ENCODE data around the gene CUL4A.
"Not testable (repeated sequence)": the region's sequence is repeated elsewhere in the genome, so short reads cannot be mapped to it uniquely, and the experiment has no call there.

Gene CUL4A

DNA sequence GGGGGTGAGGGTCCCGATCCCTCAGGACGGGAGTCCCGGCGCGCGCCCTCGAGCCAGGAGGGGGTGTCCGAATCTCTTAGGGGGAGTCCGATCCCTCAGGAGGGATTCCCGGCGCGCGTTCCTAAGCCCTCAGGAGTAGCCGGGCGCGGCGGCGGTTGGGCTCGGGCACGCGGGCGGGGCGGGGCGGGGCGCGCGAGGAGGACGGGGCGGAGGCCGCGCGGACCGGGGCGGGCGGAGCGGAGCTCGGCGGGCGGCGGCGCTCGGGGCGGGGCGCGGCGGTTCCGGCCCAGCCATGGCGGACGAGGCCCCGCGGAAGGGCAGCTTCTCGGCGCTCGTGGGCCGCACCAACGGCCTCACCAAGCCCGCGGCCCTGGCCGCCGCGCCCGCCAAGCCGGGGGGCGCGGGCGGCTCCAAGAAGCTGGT, at the start of gene CUL4A:
Gene CUL4A, plus strand, starts transcription at position 278 of the 423 bp plus-strand sequence. Its CDS starts 15 bp downstream, at position 293.
- peak; percentile 64 to 67 for DNase-seq

DNA sequence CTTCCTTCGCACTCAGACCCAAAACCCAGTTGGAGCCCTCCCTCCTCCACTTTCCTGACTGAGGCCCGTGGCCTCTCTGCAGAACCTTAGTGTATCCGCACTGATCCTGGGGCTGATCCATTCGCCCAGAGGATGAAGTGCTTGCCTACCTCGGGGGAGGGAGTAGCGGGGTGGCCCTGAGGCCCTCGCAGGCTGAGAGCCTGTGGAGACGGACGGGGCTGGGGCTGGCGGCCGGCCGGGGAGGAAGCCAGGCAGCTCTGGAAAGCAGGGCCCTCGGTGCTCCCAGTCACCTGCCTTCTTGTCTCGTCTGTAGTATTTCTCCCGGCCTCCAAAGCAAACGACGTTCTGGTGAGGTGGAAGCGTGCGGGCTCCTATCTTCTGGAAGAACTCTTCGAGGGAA, 49.7 kb upstream of the CUL4A start:
- DNase-seq, result no peak

DNA sequence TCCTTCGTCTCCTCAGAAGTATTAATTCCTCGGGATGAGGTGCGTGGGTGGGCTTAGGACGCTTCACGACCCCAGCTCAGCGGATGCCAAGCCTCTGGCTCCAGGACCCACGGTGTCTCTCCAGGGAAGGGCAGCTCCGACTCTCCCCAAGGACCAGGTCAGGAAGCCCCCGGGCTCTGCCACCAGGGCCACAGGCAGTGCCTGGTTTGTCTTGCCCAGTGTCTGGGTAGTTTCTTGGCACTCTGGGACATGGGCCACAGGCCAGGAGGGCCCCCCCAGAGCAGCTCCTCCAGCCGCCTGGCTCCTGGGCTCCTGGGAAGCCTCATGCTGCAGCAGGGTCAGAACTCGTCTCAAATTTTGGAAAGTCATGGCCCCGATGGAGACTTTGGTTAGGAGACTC, 48.4 kb upstream of the CUL4A start:
- DNase-seq, result no peak

DNA sequence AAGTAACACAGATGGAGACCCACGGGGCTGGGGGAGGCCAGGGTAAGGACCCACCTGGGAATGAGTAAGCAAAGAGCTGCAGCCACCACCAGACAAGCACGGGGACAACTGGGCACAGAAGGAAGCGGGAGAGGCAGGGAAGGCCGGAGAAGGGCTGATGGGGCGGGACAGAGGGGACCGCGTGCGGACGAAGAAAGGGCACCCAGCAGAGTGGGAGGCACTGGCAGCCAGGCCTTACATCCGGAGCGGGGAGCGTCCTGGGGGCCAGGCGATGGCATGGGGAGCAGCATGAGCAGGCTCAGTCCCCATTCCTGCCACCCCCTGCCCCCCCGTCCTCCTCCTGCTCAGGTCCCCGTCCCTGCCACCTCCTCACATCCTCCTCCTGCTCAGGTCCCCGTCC, 48.0 kb upstream of the CUL4A start:
- no peak for DNase-seq

DNA sequence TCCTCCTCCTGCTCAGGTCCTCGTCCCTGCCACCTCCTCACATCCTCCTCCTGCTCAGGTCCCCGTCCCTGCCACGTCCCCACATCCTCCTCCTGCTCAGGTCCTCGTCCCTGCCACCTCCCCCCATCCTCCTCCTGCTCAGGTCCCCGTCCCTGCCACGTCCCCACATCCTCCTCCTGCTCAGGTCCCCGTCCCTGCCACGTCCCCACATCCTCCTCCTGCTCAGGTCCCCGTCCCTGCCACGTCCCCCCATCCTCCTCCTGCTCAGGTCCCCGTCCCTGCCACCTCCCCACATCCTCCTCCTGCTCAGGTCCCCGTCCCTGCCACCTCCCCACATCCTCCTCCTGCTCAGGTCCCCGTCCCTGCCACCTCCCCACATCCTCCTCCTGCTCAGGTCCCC, 47.4 kb upstream of the CUL4A start:
- not testable (repeated sequence) for DNase-seq

DNA sequence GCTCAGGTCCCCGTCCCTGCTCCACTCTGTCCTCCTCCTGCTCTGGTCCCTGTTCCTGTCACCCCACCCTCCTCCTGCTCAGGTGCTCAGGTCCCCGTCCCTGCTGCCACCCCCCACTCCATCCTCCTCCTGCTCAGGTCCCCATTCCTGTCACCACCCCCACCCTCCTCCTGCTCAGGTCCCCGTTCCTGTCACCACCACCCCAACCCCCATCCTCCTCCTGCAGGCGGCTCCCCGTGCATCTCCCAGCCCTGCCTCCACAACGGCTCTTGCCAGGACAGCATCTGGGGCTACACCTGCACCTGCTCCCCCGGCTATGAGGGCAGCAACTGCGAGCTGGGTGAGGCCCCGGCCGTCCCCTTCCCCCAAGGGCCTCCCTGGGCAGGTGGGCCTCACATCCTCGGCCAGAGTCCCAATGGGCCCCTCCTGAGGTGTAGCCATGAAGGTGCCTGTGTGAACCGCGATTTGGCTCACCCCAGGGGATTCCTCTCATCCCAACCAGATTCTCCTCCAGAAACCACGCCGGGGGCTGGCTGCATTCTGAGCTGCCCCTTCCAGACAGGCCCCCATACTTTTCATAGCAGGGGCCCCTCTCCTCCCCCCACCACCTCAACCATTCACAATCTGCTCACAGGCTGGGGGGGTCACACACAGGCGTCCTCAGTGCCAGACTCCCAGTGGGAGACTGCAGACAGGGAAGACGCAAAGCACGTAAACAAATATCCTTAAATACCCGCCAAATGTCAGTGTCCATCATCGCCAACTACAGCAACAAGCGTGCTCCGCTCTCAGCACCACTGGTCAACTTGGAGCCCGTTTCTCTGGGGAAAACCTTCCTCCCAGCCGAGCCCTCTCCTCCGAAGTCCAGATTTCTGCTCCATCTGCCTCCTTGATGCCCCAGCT, 46.4 kb upstream of the CUL4A start:
- DNase-seq, result no peak

DNA sequence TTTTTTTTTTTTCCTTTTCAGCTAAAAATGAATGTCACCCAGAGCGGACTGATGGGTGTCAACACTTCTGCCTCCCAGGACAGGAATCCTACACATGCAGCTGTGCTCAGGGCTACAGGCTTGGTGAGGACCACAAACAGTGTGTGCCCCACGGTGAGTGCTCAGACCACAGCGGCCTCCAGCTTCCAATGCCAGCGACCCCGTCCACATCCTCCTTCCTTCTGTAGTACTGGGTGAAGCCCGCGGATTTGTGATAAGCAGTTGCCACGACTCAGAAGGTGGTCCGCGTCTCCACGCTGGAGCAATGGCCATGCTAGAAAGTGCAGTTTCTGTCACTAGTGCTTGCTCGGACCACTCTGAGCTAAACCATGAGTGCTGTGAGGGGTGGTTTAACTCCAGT, 44.9 kb upstream of the CUL4A start:
- DNase-seq, result no peak

DNA sequence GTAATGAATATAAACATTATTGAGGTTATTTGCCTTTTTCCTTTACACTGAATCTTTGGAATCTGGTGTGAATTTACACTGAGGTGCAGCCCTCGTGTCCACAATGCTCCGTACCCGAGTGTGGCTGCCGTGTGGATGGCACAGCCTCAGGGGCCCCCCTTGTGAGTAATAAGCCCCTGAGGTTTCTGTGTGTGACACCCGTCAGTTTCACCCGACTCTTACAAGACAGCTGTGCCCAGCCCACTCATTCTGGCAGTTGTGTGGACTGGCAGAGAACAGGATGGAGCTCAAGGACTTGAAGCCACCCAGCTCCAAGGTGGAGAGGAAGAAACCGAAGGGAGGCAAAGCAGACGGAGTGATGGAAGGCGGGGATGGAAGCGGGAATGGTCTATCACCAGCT, 43.1 kb upstream of the CUL4A start:
- no peak for DNase-seq

DNA sequence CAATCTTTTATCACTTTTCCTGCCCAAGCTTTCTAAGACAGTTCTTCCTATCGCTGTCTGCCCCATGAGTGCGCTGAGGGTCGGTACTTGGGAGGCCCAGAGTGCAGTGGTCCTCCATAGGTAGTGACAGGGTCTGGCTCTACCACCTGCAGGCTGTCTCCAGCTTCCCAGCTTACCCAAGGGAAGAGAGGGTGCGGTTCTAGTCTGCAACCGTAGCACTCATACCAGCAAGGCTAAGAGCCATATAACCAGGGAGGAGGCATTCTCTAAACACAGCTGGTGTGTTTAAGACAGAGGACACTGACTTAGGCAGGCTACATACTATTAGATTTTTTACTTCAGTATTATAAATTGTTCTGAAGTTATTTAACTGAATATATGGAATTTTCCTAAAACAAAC, 42.7 kb upstream of the CUL4A start:
- no peak for DNase-seq

DNA sequence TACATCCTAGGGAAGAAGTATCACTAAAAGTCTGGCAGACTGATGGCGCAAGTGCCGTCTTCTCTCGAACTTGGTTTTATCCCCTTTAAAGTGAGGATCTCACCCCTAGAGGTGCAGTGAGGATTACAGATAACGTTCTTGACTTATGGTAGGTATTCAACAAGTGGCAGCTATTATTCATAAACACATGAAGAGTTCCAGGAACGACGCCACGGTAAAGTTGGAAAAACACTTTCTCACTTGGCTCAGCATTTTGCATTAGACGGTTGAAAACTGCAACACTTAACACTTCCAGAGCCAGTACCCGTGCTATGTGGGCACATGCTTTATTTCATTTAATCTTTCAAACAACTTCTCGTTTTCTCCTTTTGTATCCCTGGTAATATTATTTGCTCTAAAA, 42.3 kb upstream of the CUL4A start:
- no peak for DNase-seq

DNA sequence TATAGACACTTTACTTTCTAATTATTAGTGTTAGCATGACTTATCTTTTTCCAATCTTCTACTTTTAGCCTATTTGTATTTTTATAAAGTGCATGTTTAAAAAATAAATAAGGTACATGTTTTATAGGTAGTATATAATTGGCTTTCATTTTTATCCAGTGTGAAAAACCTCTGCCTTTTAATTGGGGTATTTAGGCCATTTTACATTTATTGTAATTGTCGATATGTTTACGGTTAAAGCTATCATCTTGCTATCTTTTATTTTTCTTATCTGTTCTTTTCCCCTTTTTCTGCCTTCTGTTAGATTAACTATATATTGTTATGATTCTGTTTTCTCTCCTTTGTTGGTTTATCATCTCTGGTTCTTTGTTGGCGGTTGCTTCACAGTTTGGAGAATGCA, 41.8 kb upstream of the CUL4A start:
- no peak for DNase-seq

DNA sequence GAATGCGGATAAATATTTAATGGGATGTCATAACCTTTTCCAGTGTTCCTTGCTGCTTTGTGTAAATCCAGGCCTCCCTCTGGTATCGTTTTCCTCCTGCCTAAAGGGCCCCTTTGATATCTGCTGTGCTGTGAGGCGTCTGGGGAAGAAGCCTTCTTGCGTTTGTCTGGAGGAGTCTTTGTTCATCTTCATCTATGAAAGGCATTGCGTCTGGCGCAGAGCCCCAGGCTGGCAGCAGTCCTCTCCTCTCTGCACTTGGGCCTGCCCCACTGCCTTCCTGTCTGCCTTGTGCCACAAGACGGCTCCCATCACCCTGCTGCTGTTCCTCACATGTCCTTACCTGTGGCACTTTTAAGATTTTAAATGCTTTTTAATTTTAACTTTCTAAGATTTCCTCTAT, 41.2 kb upstream of the CUL4A start:
- DNase-seq, result no peak

DNA sequence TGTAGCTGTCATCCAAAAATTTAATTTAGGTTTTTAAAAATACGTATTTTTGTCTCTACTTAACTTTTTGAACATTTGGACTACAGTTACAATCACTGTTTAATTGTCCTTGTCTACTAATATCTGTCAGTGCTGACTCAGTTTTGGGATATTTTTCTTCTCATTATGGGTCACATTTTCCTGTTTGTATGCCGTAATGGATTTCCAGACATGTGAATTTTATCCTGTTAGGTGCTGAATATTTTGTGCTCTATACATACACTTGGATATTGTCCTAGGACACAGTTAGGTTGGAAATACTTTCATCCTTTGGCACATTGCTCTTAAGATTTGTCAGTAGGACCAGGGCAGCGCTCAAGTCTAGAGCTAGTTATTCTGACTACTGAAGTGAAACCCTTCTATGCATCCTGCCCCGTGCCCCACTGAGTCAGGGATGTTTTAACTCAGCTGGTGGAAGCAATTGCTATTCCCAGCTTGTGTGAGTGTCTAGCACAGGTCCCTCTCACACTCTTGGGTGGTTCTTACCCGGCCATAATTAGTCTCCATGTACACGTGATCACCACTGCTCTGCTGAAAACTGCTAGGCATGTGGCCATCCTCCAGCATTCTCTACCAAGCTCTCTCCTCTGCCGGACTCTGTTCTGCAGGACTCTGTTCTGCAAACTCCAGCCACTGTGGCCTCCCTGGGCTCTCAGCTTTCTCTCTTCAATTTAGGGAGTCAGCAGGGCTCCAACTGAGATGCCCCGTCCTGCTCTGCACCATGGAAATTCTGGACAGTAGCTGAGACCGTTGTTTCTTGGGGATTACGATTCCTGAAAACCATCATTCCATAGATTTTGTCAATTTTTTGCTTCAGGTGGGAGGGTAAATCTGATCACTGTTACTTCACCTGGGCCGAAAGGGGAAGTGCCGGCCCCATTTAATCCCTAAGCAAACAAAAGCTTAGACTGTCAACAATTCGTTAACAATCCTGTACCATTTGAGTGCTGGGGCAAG, 39.8 kb upstream of the CUL4A start:
- DNase-seq, result no peak

DNA sequence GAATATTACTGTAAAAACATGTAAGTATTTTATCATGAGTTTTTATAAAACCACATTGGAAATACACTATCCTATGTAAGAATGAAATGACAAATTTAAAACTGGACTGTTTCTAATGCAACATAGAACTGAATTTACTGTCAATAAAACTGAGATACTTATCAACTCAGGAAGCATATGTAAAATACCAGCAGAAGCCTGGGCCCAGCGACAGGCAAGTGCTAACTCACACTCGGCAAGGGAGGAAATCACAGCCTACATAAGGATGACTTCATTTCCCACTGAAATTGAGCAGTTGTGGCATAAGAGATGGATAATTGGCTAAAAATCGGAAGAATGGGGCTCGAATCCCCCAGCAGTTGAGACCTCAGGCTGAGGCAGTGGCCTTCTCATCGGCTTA, 38.9 kb upstream of the CUL4A start:
- DNase-seq, result no peak

DNA sequence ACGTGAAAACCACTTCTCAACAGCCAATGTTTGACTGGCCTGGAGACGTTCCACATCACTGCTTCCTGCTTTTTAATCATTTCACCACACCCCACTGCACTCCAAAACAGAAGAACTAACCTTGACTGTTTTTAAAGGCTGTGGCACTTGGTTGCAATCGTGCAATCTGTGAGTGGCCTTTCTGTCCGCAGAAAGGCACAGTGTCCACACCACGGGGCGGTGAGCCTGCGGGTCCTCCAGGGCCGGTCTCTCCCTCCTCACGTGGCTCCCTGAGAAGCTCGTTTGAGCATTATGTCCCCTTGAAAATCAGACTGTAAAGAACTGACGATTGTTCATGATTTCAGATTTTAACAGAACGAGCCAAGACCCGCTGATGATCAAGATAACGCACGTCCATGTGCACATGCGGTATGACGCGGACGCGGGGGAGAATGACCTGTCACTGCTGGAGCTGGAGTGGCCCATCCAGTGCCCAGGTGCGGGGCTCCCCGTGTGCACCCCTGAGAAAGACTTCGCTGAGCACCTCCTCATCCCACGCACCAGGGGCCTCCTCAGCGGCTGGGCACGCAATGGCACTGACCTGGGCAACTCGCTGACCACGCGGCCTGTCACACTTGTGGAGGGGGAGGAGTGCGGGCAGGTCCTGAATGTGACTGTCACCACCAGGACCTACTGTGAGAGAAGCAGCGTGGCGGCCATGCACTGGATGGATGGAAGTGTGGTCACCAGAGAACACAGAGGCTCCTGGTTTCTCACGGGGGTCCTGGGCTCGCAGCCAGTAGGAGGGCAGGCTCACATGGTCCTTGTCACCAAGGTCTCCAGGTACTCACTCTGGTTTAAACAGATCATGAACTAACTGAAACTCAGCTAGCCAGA, 37.9 kb upstream of the CUL4A start:
- no peak for DNase-seq

DNA sequence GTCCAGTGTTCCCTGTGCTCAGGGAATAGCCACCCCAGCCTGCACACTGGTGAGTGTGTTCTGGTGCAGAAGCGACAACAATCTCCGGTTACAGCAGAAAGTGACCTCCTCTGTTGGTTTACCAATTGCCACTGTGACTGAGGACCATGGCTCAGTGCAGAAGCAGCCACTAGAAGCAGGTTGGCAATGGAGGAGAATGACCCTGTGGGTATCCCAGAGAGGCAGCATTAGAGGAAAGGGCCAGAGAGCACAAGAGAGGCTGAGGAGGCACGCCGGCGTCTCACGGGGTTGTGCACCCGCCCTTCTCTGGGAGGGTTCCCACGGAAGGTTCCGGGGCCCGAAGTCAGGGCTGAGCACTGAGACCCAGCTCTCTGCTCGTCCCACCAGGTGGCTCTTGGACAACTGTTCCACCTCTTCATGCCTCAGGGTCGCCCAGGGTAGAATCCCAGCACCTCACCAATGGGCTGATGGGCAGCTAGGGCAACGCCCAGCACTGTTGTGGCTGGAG, 36.9 kb upstream of the CUL4A start:
- DNase-seq, result no peak

DNA sequence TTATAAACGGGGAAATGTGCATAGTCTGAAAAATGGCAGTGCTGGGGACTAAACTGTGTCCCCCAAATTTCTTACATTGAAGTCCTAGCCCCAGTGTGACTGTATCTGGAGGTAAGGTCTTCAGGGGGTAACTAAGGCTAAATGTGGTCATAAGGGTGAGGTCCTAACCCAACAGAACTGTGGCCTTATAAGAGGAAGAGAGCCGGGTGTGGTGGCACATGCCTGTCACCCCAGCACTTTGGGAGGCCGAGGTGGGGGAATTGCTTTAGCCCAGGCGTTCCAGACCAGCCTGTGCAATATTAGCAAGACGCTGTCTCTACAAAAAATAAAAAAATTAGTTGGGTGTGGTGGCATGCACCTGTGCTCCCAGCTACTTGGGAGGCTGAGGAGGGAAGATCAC, 33.1 kb upstream of the CUL4A start:
- DNase-seq, result peak; percentile 60 to 76

DNA sequence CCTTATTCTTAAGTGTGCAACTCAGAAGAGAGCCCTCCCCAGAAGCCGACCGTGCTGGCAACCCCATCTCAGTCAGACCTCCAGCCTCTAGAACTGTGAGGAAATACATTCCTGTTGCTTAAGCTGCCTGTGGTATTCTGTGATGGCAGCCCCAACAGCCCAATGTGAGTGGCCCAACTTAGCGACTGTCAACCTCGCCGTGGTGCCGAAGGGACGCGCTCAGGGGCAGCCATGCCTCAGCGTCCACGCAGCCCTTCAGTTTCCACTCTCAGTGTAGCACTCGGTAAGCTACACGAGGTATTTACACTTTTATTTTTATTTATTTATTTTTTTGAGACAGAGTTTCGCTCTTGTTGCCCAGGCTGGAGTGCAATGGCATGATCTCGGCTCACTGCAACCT, 32.6 kb upstream of the CUL4A start:
- DNase-seq, result no peak

DNA sequence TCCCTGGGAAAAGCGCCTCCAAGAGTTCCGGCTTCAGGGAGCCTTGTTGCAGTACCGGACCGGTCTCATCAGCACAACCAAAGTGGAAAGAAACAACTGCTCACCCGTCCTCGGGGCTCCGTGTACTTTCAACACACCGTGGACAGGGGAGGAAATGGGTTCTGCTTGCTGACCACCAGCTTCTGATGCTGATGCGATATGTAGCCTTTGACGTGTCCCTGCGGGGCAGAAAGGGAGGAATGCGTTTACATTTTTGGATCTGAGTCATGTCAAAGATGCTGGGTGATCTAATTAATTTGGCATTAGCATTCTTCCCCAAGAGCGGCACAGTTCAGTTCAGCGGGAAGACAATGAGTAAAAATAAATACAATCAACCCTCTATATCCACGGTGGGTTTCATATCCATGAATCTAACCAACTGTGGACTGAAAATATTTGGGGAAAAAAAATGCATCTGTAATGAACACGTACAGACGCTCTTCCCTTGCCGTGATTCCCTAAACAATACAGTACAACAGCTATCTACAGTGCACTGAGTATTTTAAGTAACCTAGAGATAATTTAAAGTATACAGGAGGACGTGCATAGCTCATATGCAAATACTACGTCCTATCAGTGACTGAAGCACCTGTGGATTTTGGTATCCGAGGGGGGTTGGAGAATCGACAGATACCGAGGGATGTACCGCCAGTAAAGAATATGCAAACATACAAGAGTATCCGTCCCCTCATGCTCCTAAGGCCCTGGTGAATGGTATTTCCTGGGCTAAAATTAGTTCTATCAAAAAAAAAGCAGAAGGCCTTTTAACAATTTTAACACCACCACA, 31.1 kb upstream of the CUL4A start:
- no peak for DNase-seq

DNA sequence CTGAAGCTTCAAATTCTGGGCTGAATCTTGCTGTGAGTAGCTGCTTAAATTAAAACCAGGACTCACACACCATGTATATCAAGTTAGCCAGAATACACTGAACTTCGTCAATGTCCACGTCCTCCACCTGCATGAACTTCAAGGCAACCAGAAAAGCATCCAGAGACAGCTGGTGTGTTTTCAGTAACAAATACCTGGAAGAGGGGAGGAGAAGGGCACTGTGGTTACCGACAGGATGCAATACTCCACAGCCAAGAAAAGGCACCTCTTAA, 30.6 kb upstream of the CUL4A start:
- DNase-seq, result no peak

DNA sequence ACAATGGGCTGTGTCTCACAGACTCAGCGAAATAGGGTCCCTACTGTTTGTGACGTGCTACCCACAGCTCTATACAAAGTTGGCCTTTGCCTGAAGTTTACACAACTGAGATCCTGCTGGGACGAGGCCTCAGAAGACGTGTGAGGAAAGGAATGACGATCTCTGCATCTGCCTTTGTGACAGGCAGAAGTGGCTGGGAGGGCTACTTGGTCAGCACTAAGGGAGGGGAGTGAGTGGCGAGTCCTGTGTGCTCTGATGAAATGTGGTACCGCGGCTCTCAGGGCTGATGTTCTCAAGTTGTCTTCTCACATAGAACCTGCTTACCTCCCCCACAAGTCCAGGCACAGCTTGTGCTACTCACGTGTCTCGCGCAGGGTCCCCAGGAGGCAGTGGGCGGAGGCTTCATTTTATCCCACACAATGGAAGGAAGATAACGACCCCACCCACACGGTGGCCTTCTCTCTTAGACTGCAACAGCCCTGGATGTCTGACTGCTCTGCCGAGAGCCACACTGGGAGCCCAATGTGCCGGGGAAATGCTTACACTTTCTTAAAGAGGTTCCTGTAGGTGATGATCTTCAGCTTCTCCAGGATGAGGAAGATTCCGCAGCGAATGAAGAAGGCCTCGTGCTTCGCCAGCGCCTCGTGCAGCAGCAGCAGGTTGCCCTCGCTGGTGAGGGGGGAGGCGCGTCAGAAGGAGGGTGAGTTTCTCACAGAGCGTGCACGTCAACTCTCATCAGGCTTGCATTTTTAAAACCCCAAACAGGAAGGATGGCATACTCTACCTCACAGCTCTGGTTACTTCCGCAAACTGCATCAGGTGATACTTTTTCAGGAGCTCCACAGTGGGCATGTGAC, 29.8 kb upstream of the CUL4A start:
- no peak for DNase-seq

Measured in activated CD4-positive, alpha-beta T cell treated with anti-CD3 and anti-CD28 coated beads, Interleukin-2, amount 50 U/mL, for 4 hours (primary cell).